HEK293 (cell line): Measurements from ENCODE around the gene FUT3.

Source experiments
- CTCF ChIA-PET: fragments of 350-600 bp; formaldehyde crosslinking; extraction: SDS; loops from one replicate; lab custom pipeline; 2021; ENCODE audit warnings: antibody characterized with exemption; lab: Yijun Ruan, JAX
- POLR2A ChIA-PET: fragments of 300-600 bp; formaldehyde crosslinking; extraction: SDS; loops from one replicate; lab custom pipeline; 2020; ENCODE audit warnings: antibody characterized with exemption, inconsistent platforms; lab: Yijun Ruan, JAX
- H3K27ac ChIP-seq: fragments of 200-500 bp; sonication (Bioruptor generic); 2 replicates; pipeline ENCODE4 v1.5.1; 2014; ENCODE audit warnings: low read depth, low read length, control low read depth, inconsistent platforms; ENCODE audit errors: extremely low read depth
- H3K36me3 ChIP-seq, 2 experiments: fragments of 200-500 bp in 1 of 2; sonication (Bioruptor generic) in 1 of 2; 1 replicate in 1 of 2; 2 replicates in 1 of 2; pipeline ENCODE4 v1.5.1; 2014 to 2017; ENCODE audit warnings: inconsistent platforms in 2 of 2, low read length in 2 of 2; ENCODE audit not compliant: control insufficient read depth in 2 of 2, insufficient read depth in 1 of 2
- H3K4me1 ChIP-seq: fragments of 200-500 bp; sonication (Bioruptor generic); 2 replicates; pipeline ENCODE4 v1.5.1; 2014; ENCODE audit warnings: mild to moderate bottlenecking, low read length, inconsistent platforms; ENCODE audit not compliant: control insufficient read depth, insufficient read depth
- H3K4me3 ChIP-seq: 2 replicates; pipeline ENCODE4 v1.5.1; 2011; ENCODE audit warnings: low read depth, mild to moderate bottlenecking, control low read depth, low read length, moderate library complexity
- H3K9me3 ChIP-seq: fragments of 200-500 bp; sonication (Bioruptor generic); 2 replicates; pipeline ENCODE4 v1.5.1; 2014; ENCODE audit warnings: low read depth, low read length, inconsistent platforms; ENCODE audit not compliant: control insufficient read depth, insufficient read depth
- BCL11A ChIP-seq: fragments of 450-650 bp; formaldehyde crosslinking; IDR thresholded peaks from 2 replicates; pipeline ENCODE4 v1.5.1; 2016; ENCODE audit warnings: low read depth, missing biosample characterization, missing genetic modification characterization
- BCL11B ChIP-seq: fragments of 450-650 bp; formaldehyde crosslinking; IDR thresholded peaks from 2 replicates; pipeline ENCODE4 v1.5.1; 2016; ENCODE audit warnings: low read depth, missing biosample characterization, missing genetic modification characterization
- GLI2 ChIP-seq: fragments of 450-650 bp; formaldehyde crosslinking; IDR thresholded peaks from 2 replicates; pipeline ENCODE4; 2017; ENCODE audit warnings: missing biosample characterization, missing genetic modification characterization, low read depth, borderline replicate concordance
- GLIS1 ChIP-seq: fragments of 450-650 bp; formaldehyde crosslinking; IDR thresholded peaks from 2 replicates; pipeline ENCODE4 v1.5.1; 2016; ENCODE audit warnings: missing biosample characterization, missing genetic modification characterization
- HOXA7 ChIP-seq: sonication (generic); formaldehyde crosslinking; IDR thresholded peaks from 2 replicates; pipeline ENCODE4 v1.8.1; 2022; ENCODE audit warnings: missing genetic modification reagents, borderline replicate concordance
- INSM2 ChIP-seq: fragments of 450-650 bp; formaldehyde crosslinking; IDR thresholded peaks from 2 replicates; pipeline ENCODE4 v1.5.1; 2016; ENCODE audit warnings: missing biosample characterization, missing genetic modification characterization
- MYNN ChIP-seq: fragments of 450-650 bp; formaldehyde crosslinking; IDR thresholded peaks from 2 replicates; pipeline ENCODE4 v1.5.1; 2016; ENCODE audit warnings: missing biosample characterization, missing genetic modification characterization, borderline replicate concordance
- YY2 ChIP-seq: fragments of 450-650 bp; formaldehyde crosslinking; IDR thresholded peaks from 2 replicates; pipeline ENCODE4 v1.5.1; 2016; ENCODE audit warnings: missing biosample characterization, missing genetic modification characterization
- ZFHX2 ChIP-seq: fragments of 450-650 bp; formaldehyde crosslinking; conservative IDR thresholded peaks from 2 replicates; pipeline ENCODE4 v1.5.1; 2016; ENCODE audit warnings: missing biosample characterization, missing genetic modification characterization
- ZFP69B ChIP-seq: fragments of 450-650 bp; formaldehyde crosslinking; IDR thresholded peaks from 2 replicates; pipeline ENCODE4 v1.5.1; 2016; ENCODE audit warnings: missing biosample characterization, missing genetic modification characterization
- ZIC2 ChIP-seq: fragments of 450-650 bp; formaldehyde crosslinking; IDR thresholded peaks from 2 replicates; pipeline ENCODE4 v1.5.1; 2016; ENCODE audit warnings: missing biosample characterization, missing genetic modification characterization
- ZNF132 ChIP-seq: fragments of 450-650 bp; formaldehyde crosslinking; IDR thresholded peaks from 2 replicates; pipeline ENCODE4 v1.5.1; 2017; ENCODE audit warnings: missing biosample characterization, missing genetic modification characterization, borderline replicate concordance
- ZNF138 ChIP-seq: fragments of 450-650 bp; formaldehyde crosslinking; IDR thresholded peaks from 2 replicates; pipeline ENCODE4 v1.5.1; 2016; ENCODE audit warnings: missing biosample characterization, missing genetic modification characterization, borderline replicate concordance
- ZNF146 ChIP-seq: fragments of 450-650 bp; formaldehyde crosslinking; IDR thresholded peaks from 2 replicates; pipeline ENCODE4 v1.5.1; 2016; ENCODE audit warnings: missing biosample characterization, missing genetic modification characterization
- ZNF266 ChIP-seq: fragments of 450-650 bp; formaldehyde crosslinking; IDR thresholded peaks from 2 replicates; pipeline ENCODE4 v1.5.1; 2016; ENCODE audit warnings: missing biosample characterization, missing genetic modification characterization, low read depth
- ZNF514 ChIP-seq: fragments of 450-650 bp; formaldehyde crosslinking; IDR thresholded peaks from 2 replicates; pipeline ENCODE4 v1.5.1; 2016; ENCODE audit warnings: missing biosample characterization, missing genetic modification characterization
- ZNF658 ChIP-seq: fragments of 450-650 bp; formaldehyde crosslinking; IDR thresholded peaks from 2 replicates; pipeline ENCODE4; 2016; ENCODE audit warnings: missing biosample characterization, missing genetic modification characterization
- ZNF747 ChIP-seq: fragments of 450-650 bp; formaldehyde crosslinking; IDR thresholded peaks from 2 replicates; pipeline ENCODE4 v1.5.1; 2016; ENCODE audit warnings: missing biosample characterization, missing genetic modification characterization
- ZNF777 ChIP-seq: fragments of 450-650 bp; formaldehyde crosslinking; IDR thresholded peaks from 2 replicates; pipeline ENCODE4 v1.5.1; 2017; ENCODE audit warnings: missing biosample characterization, missing genetic modification characterization, borderline replicate concordance
- ZNF791 ChIP-seq: fragments of 450-650 bp; formaldehyde crosslinking; IDR thresholded peaks from 2 replicates; pipeline ENCODE4 v1.5.1; 2016; ENCODE audit warnings: missing biosample characterization, missing genetic modification characterization
- ZNF792 ChIP-seq: fragments of 450-650 bp; formaldehyde crosslinking; IDR thresholded peaks from 2 replicates; pipeline ENCODE4 v1.5.1; 2016; ENCODE audit warnings: missing biosample characterization, missing genetic modification characterization

FUT3 gene

GRCh38 chr19:5880604-5881078, 29.4 kb upstream of the FUT3 start:
- CTCF ChIA-PET = interaction anchor here (5.1 kb wide), 1 partner anchor 77 kb away, joined by 30 read pairs; no protein-coding TSS in a partner anchor
- Histone ChIP-seq H3K36me3 (no peaks in the 10 kb centered on the region), H3K27ac (no peak overlapping the region), H3K4me3 (no peak overlapping the region), H3K9me3 (no peaks in the 10 kb centered on the region)
- TF ChIP-seq ZNF132 (tag by site-specific recombination) (no peak), ZNF266 (tag by site-specific recombination) (no peak), ZNF138 (no peak), ZNF658 (tag by site-specific recombination) (no peak), ZIC2 (tag by site-specific recombination) (peak; percentile 57; the same call in 1 of the 2 replicates), ZNF792 (tag by site-specific recombination) (no peak), GLIS1 (tag by site-specific recombination) (peak; percentile 96), ZNF777 (tag by site-specific recombination) (no peak), ZNF146 (tag by site-specific recombination) (no peak), ZFP69B (tag by site-specific recombination) (0 out of 2 replicates have a peak, but pooled peaks have one; percentile 22)
- TF ChIP-seq, all 188 proteins: peak for 3
- POLR2A ChIA-PET = no interaction called here
- H3K4me1 ChIP-seq = no peaks in the 10 kb centered on the region

- TF ChIP-seq ZNF514 (tag by site-specific recombination) (no peak), ZNF747 (tag by site-specific recombination) (no peak), BCL11A (no peak), MYNN (no peak), BCL11B (no peak), ZNF791 (tag by site-specific recombination) (no peak), HOXA7 (no peak), INSM2 (tag by site-specific recombination) (no peak), GLI2 (tag by site-specific recombination) (no peak), YY2 (no peak)
- Histone ChIP-seq H3K4me1 (no peaks in the 10 kb centered on the region), H3K27ac (no peak overlapping the region), H3K4me3 (no peak overlapping the region), H3K36me3 (no peaks in the 10 kb centered on the region), H3K9me3 (no peaks in the 10 kb centered on the region)
- CTCF ChIA-PET = interaction anchor here (5.1 kb wide), 1 partner anchor 76 kb away, joined by 30 read pairs; no protein-coding TSS in a partner anchor
- POLR2A ChIA-PET = no interaction called here
These were observed 28.9 kb upstream of the FUT3 start for GRCh38 chr19:5880196-5880595.

- Histone ChIP-seq H3K9me3 (no peaks in the 10 kb centered on the region), H3K27ac (no peak overlapping the region), H3K4me1 (no peaks in the 10 kb centered on the region), H3K4me3 (no peak overlapping the region), H3K36me3 (no peaks in the 10 kb centered on the region)
- ChIA-PET POLR2A (no interaction called here), CTCF (interaction anchor here (0.6 to 1.4 kb wide), 4 partner anchors 14 to 74 kb away, joined by 3 to 6 read pairs (median 4); no protein-coding TSS in a partner anchor)
- TF ChIP-seq ZFHX2 (tag by site-specific recombination) (0 out of 2 replicates have a peak, but pooled peaks have one; percentile 11), ZIC2 (tag by site-specific recombination) (peak; percentile 14; the same call in 1 of the 2 replicates), ZNF777 (tag by site-specific recombination) (no peak)
- TF ChIP-seq, all 188 proteins: peak for 2
These were observed 26.6 kb upstream of the FUT3 start for GRCh38 chr19:5877882-5878281.
